HS-5 (cell line): ENCODE measurements around the gene SIPA1L3.

Experiments
- DNase-seq: peaks from one replicate; pipeline ENCODE4 v3.0.0-alpha.2; 2012; ENCODE audit warnings: low read depth

Gene SIPA1L3

DNA sequence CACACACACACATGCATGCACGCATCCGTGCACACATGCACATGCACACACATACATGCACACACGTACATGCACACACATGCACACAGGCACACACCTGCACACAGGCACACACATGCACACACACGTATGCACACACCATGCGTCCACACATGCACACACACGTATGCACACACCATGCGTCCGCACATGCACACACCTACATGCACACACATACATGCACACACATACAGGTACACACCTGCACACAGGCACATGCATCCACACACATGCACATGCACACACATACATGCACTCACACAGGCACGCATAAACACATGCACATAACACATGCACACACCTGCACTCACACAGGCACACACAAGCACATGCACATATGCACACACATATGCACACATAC lies 204.9 kb downstream of the SIPA1L3 start:
- no peak for DNase-seq

DNA sequence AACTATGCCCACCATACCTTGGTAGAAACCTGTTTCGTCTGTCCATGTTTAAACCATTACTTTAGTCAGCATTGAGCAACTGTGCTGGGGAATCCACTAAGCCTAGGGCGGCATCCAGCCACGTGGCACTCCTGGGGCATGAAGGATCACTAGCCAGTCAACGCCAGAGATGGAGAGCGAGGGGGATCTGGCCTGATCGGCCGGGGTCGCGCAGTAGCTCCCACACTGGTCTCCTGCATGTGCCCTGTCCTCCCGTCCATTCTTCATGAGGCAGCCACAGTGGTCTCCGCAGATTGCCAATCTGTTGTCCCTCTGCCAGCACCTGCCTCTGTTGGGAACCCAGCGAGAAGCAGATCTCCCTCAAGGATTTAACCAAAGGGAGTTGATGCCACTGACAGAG lies 207.6 kb downstream of the SIPA1L3 start:
- DNase-seq: no peak

DNA sequence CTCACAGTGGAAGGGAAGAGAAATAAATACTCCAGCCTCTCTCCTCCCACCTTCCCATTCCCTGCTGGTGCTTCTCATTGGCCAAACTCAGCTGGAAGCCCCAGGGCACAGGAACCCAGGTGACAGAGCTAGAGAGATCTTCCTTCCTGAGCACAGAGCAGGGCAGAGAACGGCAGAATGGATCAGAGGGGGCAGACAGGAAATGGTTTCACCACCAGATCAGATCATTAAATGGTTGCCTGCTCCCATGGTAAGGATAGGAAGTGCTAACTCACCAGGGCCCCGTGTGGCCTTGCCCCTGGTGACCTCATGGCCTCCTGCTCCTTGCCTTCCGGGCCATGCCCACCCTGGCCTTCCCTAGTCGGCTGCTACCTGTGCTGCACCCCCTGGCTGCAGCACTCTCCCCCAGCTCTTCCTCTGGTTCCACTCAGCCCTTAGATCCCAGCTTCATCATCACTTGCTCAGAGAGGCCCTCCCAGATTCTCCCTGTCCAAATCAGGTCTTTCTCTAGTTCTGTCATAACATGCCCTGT lies 208.3 kb downstream of the SIPA1L3 start:
- no peak for DNase-seq

DNA sequence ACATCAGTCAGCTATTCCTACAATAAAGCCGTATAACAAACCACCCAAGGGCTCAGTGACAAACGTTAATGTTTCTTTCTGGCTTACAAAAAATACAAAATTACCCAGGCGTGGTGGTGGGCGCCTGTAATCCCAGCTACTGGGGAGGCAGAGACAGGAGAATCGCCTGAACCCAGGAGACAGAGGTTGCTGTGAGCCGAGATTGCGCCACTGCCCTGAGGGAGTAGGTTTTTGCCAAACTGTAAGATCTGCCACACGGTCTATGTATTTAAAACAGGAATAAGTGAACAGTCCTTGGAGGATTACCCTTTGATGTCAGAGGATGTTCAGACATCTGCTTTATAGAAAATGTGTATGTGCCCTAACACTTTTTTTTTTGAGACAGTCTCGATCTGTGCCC lies 211.2 kb downstream of the SIPA1L3 start:
- DNase-seq: no peak

DNA sequence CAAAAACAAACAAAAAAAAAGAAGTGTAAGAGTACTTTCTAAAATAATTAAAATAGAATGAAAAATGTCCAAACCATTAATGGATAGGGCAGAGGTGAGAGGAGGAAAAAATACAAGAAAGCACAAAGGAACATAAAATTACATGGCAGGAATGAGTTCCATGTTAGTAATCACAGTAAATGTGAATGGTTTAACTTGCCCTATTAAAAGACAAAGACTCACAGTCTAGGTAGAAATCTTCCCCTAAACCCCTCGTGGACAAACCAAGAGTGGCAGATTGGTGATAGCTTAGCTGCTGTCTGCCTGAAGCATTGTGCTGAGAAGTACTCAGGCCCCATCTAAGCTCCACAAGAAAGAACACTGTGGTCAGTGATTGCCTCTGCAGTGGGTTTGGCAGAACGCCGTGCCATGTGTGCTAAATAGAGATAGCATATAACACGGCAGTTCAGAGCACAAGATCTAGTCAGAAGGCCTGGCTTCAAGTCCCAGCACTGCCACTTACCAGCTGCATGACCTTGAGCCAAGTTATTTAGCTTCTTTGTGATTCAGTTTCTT lies 213.5 kb downstream of the SIPA1L3 start:
- no peak for DNase-seq

DNA sequence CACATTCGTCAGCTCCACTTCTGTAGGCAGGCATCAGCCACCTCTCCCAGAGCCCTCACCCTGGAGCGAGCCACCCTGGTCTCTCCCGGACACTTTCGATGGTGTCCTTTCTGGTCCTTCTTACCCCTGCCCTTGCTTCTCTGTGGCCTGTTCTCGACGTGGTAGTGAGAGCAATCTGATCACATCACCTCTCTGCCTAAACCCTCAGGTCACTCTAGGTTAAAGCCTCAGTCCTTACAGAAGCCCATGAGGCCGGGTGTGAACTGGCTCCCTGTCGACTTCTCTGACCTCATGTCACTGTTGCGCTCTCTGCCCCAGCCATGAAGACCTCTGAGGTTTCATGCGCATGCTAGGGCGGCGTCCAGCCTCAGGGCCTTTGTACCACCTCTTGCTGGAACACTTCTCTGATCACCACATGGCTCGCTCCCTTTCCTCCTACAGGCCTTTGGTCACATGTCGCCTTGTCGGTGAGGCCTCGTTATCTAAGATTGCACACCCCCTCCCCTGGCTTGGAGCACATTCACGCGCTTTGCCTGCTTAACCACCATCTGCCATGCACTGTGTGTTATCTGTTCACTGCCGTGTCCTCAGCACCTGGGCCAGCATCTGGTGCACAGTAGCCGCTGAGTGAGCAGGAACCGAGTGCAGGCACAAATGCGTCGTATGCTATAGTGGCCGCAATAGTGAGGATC lies 215.5 kb downstream of the SIPA1L3 start:
- no peak for DNase-seq

DNA sequence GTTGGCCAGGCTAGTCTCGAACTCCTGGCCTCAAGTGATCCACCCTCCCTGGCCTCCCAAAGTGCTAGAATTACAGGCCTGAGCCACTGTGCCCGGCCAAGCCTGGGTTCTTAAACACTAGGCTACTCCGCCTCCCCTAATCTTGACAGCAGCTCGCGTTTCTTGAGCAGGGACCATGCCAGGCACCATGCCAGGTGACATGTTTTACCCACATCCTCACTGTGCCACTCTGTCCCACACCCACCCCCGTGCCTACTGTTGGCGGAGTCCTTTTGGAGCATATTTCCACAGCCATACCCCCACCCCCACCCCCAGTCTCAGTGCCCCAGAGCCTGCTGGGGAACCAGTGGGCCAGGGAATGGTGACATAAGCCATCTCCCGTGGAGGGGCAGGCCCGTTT lies 218.2 kb downstream of the SIPA1L3 start:
- no peak for DNase-seq

DNA sequence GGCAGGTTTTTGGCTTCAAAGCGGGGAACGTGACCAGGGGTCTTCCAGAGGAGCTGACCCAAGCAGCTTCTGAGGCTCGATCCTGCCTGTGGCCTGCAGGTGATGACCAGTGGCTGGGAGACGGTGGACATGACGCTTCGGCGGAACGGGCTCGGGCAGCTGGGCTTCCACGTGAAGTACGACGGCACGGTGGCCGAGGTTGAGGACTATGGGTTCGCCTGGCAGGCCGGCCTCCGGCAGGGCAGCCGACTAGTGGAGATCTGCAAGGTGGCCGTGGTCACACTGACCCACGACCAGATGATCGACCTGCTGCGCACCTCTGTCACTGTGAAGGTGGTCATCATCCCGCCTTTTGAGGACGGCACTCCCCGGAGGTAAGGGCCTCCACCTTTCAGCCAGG lies 223.4 kb downstream of the SIPA1L3 start:
- no peak for DNase-seq

DNA sequence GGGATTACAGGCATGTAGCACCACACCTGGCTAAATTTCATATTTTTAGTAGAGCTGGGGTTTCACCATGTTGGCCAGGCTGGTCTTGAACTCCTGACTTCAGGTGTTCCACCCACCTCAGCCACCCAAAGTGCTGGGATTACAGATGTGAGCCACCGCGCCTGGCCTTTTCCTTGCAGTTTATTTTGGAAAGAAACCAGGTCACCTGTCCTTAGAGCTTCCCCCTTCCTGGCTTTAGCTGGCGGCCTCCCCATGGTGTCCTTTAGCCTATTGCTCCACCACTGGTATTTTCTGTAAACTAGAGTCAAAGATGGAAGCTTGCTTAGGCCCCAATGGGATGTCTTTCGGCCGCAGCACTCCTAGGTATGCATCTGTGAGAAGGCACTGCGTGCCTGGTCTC lies 225.8 kb downstream of the SIPA1L3 start:
- no peak for DNase-seq

DNA sequence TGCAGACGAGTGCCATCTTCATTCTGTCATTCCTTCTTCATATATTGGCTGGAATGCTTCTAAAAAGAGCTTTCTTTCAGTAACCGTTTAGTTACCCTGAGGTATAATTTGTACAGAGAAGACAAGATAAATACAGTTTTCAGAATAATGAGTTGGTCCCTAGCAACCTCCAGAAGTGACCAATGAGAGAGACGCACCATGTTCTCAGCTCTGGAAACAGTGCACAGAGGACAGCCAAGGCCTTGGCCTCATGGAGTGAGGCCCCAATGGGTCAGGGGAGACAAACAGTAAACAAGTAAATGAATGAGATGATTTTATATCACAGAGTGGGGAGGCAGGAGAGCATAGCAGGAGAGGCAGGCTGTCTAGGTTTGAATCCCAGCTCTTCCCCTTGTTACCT lies 226.3 kb downstream of the SIPA1L3 start:
- no peak for DNase-seq

DNA sequence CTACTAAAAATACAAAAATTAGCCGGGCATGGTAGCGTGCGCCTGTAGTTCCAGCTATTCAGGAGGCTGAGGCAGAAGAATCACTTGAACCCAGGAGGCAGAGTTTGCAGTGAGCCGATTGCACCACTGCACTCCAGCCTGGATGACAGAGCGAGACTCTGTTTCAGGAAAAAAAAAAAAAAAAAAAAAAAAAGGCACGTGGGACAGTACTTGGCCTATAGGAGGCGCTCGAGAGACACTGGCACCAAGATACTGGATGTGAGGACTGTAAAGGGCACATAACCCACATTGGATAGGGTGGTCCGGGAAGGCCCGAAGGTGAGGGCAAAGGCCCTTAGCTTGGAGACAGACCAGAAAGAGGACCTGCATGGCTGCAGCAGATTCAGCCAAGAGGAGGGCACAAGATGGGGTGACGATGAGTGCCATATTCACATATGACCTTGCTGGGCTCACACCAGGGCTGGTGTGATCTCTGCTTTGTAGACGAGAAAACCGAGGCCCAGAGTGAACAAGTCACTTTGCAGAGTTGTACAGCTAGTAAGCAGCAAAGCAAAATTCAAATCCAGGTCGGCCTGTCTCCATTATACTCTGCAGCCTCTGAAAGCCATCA lies 227.6 kb downstream of the SIPA1L3 start:
- DNase-seq: no peak

DNA sequence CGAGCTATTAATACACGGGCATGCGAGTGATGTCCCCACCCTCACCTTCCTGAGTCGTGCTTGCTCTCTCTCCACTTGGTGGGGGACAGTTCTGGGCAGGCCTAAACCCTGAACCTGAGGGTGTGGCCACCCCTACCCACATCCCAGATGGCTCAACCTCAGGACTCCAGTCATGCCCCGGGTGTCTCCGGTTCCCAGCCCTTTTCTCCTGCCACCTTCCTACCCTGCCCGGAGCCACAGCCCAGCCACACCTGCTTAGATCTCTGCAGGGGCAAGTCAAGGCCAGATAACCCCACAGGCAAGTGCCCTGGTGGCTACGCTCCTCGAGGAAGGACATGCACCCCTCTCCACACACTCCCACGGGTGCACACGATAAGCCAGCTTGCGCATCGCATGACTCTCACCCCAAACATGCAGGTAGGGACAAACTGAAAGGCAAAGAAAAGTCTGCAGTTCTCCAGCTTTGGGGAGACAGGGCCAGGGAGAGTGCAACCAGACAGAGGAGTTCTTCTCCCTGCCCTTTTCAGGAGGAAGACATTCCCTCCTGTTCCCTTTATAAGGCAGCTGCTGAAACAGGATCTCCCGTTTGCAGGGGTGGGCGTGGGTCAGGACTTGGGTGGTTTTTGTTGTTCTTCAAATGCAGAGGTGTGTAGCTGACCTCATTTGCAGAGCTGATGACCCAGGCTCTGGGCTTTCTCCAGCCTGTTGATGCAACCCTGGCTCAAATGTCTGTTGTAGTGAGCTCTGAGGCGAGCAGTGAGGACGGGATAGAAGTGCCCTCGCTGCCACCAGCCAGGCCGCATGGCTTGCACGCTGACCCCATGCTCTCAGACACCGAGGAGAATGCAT lies 228.4 kb downstream of the SIPA1L3 start:
- DNase-seq: no peak

DNA sequence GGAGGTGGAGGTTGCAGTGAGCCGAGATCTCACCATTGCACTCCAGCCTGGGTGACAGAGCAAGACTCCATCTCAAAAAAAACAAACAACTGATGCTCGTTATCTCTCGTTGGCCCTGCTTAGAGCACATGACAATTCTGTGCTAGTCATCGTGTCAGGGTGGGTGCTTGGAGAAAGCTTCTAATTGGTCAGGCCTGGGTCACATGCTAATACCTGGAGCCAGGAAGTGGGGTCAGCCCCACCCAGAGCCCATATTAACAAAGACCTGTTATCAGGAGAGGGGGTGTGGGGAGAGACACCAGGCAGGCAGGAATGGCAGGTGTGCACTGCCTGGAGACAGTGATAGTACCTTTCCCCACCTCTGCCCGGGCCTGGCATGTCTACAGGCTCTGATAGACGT lies 232.1 kb downstream of the SIPA1L3 start:
- no peak for DNase-seq

DNA sequence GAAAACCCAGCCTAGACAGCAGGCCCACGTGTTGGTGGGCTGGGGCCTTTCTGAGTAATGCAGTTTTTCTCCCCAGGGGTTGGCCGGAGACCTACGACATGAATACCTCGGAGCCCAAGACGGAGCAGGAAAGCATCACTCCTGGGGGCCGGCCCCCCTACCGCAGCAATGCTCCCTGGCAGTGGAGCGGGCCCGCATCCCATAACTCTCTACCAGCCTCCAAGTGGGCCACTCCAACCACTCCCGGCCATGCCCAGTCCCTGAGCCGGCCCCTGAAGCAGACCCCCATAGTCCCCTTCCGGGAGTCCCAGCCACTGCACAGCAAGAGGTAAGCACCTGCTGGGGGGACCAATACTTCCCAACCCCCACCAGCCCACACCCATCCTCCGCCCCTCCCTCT lies 234.1 kb downstream of the SIPA1L3 start:
- no peak for DNase-seq

DNA sequence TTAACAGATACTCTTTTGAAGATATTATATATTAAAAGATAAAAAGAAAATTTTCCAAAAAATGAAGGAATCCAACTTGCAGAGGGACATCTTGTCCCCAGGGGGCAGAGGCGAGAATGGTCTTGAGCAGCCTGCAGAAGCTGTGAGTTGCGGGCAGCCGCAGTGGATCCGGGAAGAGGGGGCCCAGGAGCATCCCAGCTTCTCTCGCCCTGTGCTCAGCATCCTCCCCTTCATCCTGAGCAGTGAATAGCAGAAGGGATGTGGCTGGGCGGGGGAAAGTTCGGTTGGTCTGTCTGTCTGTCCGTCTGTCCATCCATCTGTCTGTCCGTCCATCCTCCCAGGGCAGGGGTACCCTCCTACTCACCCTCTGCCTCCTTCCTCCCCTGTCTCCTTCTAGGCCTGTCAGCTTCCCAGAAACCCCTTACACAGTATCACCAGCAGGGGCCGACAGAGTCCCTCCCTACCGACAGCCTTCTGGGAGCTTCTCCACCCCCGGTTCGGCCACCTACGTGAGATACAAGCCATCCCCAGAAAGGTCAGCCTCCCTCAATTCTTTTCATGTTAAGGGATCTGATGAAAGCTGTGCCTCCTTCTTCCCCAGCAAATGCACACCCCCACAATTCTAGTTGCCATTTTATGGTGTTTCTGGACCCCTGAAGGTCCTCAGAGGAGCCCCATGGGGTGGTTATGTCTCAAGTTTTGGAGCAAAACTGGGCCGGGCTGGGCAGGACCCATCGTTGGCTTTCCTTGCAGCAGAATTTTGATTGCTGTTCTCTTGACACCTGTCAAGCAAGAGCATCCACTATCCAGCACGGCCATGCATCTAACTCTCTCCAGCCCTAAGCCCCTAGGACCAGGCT lies 235.4 kb downstream of the SIPA1L3 start:
- DNase-seq: no peak

DNA sequence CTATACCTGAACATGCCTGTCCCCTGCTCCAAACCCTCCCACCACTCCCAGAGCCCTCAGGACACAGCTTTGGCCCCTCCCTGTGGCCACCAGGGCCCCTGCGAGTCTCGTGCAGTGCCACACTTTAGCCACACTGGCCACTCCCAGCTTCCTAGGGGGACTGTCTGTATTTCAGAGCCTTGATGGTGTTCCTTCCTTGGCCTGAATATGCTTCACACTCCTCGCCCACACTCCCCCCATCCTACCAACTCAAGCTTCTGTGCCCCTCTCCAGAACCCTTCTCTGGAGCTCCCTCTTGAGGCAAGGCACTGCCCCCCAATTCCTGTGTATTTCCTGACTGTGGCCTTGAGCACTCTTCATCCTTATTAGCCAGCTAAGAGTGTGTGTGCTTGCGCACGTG lies 236.8 kb downstream of the SIPA1L3 start:
- DNase-seq: no peak

DNA sequence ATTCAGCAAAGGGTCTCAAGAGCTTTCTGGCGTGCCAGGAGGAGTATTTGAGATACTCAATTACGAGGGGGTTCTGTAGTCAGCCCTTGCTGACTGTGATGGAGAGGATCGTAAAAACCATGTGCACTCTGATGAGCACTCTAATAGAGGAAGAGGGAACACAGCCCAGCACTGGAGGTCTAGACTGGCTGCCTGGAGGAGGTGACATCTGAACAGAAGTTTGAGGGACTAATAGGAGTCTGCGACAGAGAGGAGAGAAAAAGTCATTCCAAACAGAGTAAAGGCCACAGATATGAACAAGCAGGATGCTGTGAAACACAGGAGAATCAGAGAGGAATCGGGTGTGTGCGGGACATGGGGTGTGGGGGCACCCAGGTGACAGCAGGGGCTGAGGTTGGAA lies 237.7 kb downstream of the SIPA1L3 start:
- DNase-seq: no peak

DNA sequence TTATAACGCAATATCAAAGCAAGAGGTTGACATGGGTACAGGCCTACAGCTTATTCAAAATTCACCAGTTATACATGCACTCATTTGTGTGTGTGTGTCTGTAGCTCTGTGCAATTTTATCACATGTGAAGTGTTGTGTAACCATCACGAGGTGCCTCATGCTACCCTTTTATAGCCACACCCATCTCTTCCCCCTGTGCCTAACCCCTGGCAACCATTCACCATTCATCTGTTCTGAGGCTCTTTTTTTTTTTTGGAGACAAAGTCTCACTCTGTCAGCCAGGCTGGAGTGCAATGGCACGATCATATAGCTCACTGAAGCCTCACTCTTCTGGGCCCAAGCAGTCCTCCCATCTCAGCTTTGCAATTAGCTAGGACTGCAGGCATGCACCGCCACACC lies 238.6 kb downstream of the SIPA1L3 start:
- DNase-seq: no peak

DNA sequence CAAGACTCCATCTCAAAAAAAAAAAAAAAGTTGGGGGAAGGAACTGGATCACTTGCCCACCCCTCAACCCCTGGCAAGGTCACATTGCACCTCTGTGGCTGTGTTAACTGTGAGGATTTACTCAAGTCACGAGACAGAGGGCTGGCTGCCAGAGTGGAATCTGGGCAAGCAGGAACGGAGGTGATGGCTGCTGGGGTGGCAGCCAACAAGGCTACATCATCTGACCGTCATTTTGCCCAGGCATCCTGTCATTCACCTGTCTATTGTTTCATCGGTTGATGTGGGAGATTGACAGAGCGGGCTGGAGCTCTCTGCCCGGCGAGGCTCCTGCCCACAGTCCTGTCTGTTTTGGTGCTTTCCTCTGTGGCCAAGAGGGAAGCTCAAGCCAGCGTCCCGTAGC lies 241.3 kb downstream of the SIPA1L3 start:
- DNase-seq: no peak

DNA sequence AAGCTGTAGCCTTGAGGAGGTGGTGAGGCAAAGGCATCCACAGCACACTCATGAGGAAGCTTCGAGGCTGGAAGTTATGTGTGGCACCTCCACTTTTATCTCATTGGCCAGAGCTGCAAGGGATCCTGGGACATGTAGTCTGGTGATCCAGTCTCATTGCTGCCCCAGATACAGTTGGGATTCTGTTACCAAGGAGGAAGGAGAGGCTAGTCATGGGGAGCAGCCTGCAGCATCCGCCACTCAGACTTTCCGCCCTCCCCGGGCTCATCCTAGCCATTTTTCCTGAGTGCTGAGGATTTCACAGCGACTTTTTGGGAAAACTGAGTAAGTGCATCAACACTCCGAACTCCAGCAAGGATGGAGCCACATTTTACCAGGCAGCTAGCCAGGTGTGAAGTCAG lies 242.7 kb downstream of the SIPA1L3 start:
- no peak for DNase-seq

DNA sequence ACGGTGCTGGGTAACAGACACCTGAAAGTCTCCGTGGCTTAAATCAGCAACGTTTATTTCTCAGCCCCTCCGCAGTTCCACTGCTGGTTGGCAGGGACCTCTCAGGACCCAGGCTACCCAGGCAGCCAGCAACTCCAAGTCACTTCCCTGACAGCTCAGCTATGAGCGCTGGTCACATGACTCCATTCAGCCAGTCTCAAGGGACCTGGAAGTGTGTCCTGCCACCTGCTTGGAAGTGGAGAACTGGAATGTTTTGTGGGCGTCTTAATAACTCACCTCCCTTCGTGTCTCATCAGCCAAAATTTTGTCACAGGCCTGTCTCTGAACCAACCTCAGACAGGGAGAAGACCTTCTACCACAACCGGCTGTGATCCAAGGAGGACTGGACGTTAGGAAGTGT lies 244.2 kb downstream of the SIPA1L3 start:
- DNase-seq: no peak
